ENCODE measurements around the gene CWC25. TPM values are rescaled to one million over a fixed set of nuclear protein-coding genes. Genes with fewer than 3 reads are reported as not detected.

The CWC25 gene
- total and polyA plus RNA-seq, 2 of the 13 experiments (the other 11 are each of a cell fraction or from before 2014, with no cell fraction given) = 15.6 to 22.7 TPM

- no peak for TF ChIP-seq ZNF746 (CRISPR knock-in tag; IDR thresholded peaks at IDR 0.05)
- TF ChIP-seq ZNF788 (CRISPR knock-in tag; IDR thresholded peaks at IDR 0.05; ENCODE audit: borderline replicate concordance) = no peak
- TF ChIP-seq ELF1 (CRISPR knock-in tag; IDR thresholded peaks at IDR 0.05) = no peak
- TF ChIP-seq ZBTB42 (CRISPR knock-in tag; IDR thresholded peaks at IDR 0.05) = no peak
- no peak for TF ChIP-seq ZNF34 (CRISPR knock-in tag; IDR thresholded peaks at IDR 0.05; ENCODE audit: borderline replicate concordance)
- 0 out of 2 replicates have a peak, but pooled peaks have one; percentile 34 for TF ChIP-seq YEATS4 (CRISPR knock-in tag; IDR thresholded peaks at IDR 0.05; ENCODE audit: borderline replicate concordance)
- TF ChIP-seq ZFP36L2 (CRISPR knock-in tag; IDR thresholded peaks at IDR 0.05) = no peak
- TF ChIP-seq E2F5 (CRISPR knock-in tag; conservative IDR thresholded peaks at IDR 0.05) = no peak
- TF ChIP-seq HNRNPLL (IDR thresholded peaks at IDR 0.05; ENCODE audit: low read depth, low read length, poor library complexity, severe bottlenecking) = no peak
- no peak; the same call in 1 of the 2 replicates for TF ChIP-seq ZSCAN31 (CRISPR knock-in tag; IDR thresholded peaks at IDR 0.05; ENCODE audit: low read depth)
- no peak for TF ChIP-seq ZSCAN30 (CRISPR knock-in tag; IDR thresholded peaks at IDR 0.05)
- no peak for TF ChIP-seq ZBTB26 (CRISPR knock-in tag; IDR thresholded peaks at IDR 0.05; ENCODE audit: borderline replicate concordance)
- no peak for TF ChIP-seq ZNF282 (IDR thresholded peaks at IDR 0.05; ENCODE audit: partially characterized antibody)
Observed at GRCh38 chr17:38867179-38867967, 42.3 kb upstream of the CWC25 start (continued).

Data from HepG2 (cell line).